ENCODE results near the gene UQCRH.
A peak's percentile ranks its signal among the peaks of the same experiment; 100 is the strongest.
"Not testable (repeated sequence)": the region's sequence is repeated elsewhere in the genome, so short reads cannot be mapped to it uniquely, and the experiment has no call there.

The UQCRH gene

DNA sequence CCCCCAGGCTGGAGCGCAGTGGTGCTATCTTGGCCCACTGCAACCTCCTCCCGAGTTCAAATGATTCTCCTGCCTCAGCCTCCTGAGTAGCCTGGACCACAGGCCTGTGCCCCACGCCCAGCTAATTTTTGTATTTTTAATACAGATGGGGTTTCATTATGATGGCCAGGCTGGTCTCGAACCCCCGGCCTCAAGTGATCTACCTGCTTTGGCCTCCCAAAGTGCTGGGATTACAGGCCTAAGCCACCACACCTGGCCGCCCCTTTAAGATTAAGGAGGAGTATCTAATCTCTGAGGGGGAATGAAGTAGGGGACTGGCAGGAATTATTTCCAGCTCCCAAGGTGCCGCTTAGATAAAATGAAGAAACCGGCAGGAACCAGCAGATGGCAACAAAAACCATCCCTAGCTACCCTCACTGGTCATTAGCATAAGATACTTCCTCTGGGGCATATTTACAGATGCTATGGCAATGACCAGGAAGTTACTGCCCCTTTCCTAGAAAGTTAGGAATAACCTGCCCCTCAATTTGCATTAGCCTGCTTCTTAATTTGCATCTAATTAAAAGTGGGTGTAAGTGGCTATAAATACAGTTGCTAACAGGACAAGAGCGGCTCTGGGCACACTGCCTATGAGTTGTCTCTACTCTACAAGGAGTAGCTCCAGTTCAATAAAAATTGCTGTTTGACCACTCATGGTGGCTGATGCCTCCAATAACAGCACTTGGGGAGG lies 30.0 kb downstream of the UQCRH start:
- DNase-seq (ENCODE audit: low read depth): no peak

DNA sequence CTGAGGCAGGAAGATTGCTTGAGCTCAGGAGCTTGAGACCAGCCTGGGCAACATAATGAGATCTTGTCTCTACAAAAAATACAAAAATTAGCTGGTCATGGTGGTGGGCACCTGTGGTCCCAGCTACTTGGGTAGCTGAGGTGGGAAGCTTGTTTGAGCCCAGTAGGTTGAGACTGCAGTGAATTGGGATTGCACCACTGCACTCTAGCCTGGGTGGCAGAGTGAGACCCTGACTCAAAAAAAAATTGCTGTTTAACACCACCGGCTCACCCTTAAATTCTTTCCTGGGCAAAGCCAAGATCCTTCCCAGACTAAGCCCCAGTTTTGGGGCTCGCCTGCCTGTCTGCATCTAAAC lies 30.5 kb downstream of the UQCRH start:
- DNase-seq (ENCODE audit: low read depth): no peak

GRCh38 chr1:46335081-46335480 lies 31.6 kb downstream of the UQCRH start:
- DNase-seq (ENCODE audit: low read depth): no peak

- DNase-seq (ENCODE audit: low read depth): not testable (repeated sequence)
These were observed 33.9 kb downstream of the UQCRH start for GRCh38 chr1:46337409-46337808.

DNA sequence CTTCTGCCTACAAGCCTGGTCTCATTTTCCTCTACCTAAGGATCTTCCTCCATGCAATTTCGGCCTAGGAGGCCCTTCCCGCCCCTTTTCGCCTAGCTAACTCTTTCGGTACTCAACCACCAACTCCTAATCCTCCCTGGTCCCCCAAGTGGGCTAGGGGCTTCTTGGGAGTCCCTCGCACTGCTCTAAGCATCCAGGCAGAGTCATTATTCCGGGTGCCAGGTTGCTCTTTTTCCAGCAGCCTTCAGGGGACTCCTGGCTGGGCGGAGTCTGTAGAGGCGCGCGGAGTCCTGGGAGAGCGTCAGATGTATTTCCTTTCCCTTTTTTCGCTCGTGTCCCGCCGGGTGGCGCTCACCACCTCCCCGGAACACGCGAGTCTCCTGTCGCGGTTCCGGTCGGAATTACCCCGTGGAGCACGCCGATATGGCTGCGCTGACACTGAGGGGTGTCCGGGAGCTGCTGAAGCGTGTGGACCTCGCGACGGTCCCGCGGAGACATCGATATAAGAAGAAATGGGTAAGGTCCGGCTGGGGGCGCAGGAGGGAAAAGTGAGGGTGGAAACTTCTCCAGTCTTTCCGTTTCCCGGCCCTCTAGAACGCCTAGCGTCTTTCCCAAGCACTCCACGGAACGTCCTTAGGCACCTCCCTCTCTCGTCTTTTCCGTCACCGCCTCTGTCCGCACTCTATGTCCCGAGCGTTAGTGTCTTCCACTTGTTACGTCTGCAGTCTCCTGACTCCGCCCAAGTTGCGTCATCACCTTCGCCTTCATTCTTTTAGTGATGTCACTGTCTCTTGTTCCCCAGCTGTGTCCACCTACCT lies 37.1 kb downstream of the UQCRH start, which contains the start of gene NSUN4:
Gene NSUN4 (plus strand): TSS at position 404 of the 818 bp plus-strand sequence. CDS start 20 bp downstream, at position 424.
- DNase-seq (ENCODE audit: low read depth): peak; percentile 81

- no peak for DNase-seq (ENCODE audit: low read depth)
These were observed 38.0 kb downstream of the UQCRH start for GRCh38 chr1:46341222-46342083.

- DNase-seq (ENCODE audit: low read depth): no peak
These were observed 38.7 kb downstream of the UQCRH start for GRCh38 chr1:46342084-46342656.

- DNase-seq (ENCODE audit: low read depth): no peak
These were observed 39.3 kb downstream of the UQCRH start for GRCh38 chr1:46342677-46343350.

DNA sequence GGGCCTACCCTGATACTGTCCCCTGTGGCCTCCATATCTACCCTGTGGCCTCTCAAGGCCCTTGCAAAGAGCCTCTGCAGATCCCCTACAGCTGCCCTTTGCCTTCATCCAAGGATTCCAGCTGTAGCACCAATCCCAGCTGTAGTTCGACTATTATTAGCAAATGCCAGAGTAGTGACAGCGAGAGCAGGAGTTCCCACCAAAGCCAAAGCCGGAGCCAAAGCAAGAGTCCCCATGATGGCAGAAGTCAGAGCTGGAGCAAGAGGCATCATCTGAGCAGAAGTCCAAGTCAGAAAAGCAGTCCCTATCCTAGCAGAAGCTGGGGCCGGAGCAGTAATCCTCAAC lies 39.8 kb downstream of the UQCRH start:
- DNase-seq (ENCODE audit: low read depth): no peak

DNA sequence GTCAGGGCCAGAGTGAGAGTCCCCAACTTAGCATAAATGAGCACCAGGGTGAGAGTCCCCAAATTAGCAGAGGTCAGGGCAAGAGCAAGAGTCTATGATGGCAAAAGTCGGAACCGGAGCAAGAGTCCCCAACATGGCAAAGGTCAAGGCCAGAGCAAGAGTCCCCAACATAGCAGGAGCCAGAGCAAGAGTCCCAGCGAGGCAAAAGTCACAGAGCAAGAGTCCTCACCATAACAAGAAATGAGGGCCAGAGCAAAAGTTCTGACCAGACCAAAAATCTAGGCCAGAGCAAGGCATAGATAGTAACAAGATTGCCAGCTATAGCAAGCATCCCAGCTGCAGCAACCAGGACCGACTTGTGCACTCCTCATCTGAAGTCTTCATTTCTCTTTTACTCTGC lies 40.2 kb downstream of the UQCRH start:
- DNase-seq (ENCODE audit: low read depth): no peak

- DNase-seq (ENCODE audit: low read depth): no peak
These were observed 41.0 kb downstream of the UQCRH start for GRCh38 chr1:46344481-46344880.

- no peak for DNase-seq (ENCODE audit: low read depth)
These were observed 41.8 kb downstream of the UQCRH start for GRCh38 chr1:46345281-46345680.

- DNase-seq (ENCODE audit: low read depth): no peak
These were observed 48.9 kb downstream of the UQCRH start for GRCh38 chr1:46352363-46352762.

DNA sequence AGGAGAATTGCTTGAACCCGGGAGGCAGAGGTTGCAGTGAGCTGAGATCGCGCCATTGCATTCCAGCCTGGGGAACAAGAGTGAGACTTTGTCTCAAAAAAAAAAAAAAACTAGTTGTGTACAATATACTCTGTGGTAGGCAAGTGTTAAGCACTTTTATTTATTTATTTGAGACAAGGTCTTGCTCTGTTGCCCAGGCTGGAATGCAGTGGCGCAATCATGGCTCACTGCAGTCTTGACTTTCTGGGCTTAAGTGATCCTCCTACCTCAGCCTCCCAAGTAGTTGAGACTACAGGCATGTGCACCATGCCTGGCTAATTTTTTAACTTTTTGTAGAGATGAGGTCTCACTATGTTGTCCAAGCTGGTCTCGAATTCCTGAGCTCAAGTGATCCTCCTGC lies 52.4 kb downstream of the UQCRH start:
- DNase-seq (ENCODE audit: low read depth): not testable (repeated sequence)

DNA sequence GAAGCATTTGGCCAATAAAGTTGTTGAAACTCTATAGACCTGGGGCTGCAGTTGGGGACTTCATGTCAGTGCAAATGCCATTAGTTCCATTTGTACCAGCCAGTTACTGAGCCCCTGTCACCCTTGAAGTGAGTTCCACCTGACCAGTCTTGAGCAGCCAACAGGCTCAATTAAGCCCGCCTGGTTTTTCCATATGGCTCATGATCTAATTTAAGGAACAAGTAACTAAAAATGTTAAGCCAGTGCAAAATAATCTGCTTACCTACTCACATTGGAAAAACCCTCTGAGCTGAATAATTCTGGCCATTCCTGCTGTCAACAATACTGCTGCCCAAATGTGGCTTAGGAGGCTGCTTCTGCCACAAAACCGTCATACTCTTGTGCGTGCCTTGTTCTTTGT lies 58.7 kb downstream of the UQCRH start:
- DNase-seq (ENCODE audit: low read depth): no peak

DNA sequence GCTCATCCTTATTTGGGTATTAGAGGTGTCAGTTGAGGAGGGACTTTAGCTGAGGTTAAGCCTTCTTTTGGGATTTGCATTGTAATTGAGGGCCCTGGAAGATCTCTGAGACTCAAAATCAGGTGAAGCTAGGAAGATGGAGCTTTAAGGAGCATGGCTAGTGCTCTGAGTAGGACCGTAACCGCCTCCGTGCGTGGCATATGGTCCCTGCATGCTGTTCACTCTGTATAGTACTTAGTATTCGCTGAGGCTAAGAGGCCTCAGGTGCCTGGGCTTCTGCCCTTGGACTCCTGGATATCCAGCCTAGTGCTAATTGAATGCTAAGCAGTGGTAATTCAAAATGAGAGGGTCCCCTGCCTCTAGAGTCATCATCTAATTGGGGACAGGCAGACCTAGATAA lies 59.6 kb downstream of the UQCRH start:
- DNase-seq (ENCODE audit: low read depth): no peak

GRCh38 chr1:46364612-46365011 lies 61.1 kb downstream of the UQCRH start:
- no peak for DNase-seq (ENCODE audit: low read depth)

DNA sequence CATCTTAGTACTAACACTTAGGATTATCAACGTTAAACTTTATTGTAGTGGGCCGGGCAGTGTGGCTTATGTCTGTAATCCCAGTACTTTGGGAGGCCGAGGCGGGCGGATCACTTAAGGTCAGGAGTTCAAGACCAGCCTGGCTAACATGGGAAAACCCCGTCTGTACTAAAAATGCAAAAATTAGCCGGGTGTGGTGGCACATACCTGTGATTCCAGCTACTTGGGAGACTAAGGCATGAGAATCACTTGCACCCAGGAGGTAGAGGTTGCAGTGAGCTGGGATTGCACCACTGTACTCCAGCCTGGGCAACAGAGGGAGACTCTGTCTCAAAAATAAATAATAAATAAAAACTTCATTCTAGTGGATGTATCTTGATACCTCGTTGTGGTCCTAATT lies 62.3 kb downstream of the UQCRH start:
- DNase-seq (ENCODE audit: low read depth): not testable (repeated sequence)

Measured in stimulated activated CD4-positive, alpha-beta T cell treated with anti-CD3 and anti-CD28 coated beads, Interleukin-2, amount 100 ng/mL, for 4 hours (primary cell).